DND-41 (cell line): Measurements from ENCODE around the gene NRXN3.

ENCODE experiments used
- EZH2 ChIP-seq: IDR thresholded peaks from 3 replicates; pipeline ENCODE4 v1.6.1; 2012; ENCODE audit warnings: borderline replicate concordance, low read depth, mild to moderate bottlenecking, moderate library complexity, low read length, inconsistent platforms; ENCODE audit not compliant: severe bottlenecking
- TF ChIP-seq, protein P1 (sequence below): IDR thresholded peaks from 2 replicates; pipeline ENCODE4 v1.5.1; 2012; ENCODE audit warnings: borderline replicate concordance, low read length, moderate library complexity, mild to moderate bottlenecking; ENCODE audit not compliant: poor library complexity, severe bottlenecking; ENCODE audit errors: extremely low read depth

GRCh38 chr14:79709573-79709972 lies 1539.4 kb downstream of the NRXN3 start:
- TF ChIP-seq, protein P1, sequence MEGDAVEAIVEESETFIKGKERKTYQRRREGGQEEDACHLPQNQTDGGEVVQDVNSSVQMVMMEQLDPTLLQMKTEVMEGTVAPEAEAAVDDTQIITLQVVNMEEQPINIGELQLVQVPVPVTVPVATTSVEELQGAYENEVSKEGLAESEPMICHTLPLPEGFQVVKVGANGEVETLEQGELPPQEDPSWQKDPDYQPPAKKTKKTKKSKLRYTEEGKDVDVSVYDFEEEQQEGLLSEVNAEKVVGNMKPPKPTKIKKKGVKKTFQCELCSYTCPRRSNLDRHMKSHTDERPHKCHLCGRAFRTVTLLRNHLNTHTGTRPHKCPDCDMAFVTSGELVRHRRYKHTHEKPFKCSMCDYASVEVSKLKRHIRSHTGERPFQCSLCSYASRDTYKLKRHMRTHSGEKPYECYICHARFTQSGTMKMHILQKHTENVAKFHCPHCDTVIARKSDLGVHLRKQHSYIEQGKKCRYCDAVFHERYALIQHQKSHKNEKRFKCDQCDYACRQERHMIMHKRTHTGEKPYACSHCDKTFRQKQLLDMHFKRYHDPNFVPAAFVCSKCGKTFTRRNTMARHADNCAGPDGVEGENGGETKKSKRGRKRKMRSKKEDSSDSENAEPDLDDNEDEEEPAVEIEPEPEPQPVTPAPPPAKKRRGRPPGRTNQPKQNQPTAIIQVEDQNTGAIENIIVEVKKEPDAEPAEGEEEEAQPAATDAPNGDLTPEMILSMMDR, result no peak
- no peak for TF ChIP-seq EZH2
